H1 (cell line): ENCODE data around the gene PRKAR1B. TPM values are rescaled to one million over a fixed set of nuclear protein-coding genes. Genes with fewer than 3 reads are reported as not detected.
A peak's percentile ranks its signal among the peaks of the same experiment; 100 is the strongest.

ENCODE experiments used
- CTCF ChIA-PET: fragments of 300-600 bp; sonication (Branson Sonifier 250); formaldehyde crosslinking; loops from one replicate; lab custom pipeline; 2021; ENCODE audit not compliant: partially characterized antibody; lab: Charles Lee
- POLR2A ChIA-PET: fragments of 300-600 bp; sonication (Branson Sonifier 250); formaldehyde crosslinking; loops from one replicate; lab custom pipeline; 2021; ENCODE audit warnings: inconsistent platforms; ENCODE audit not compliant: partially characterized antibody; lab: Charles Lee
- DNase-seq, 2 experiments: peaks; one replicate each; pipeline versions ENCODE4 v3.0.0 to v3.0.0-alpha.2; 2010 to 2022; ENCODE audit warnings: low spot score in 2 of 2, low read depth in 1 of 2, mixed read lengths in 1 of 2
- FAIRE-seq: peaks from 2 replicates; lab custom pipeline; 2011; peaks lifted over from hg19 to GRCh38; lab: Jason Lieb, UNC
- H2AFZ ChIP-seq: 2 replicates; pipeline ENCODE4 v1.8.1; 2012; ENCODE audit warnings: low read length, inconsistent platforms
- H2AK5ac ChIP-seq: 2 replicates; pipeline ENCODE4 v1.6.1; 2013; ENCODE audit warnings: low read depth, low read length
- H2BK120ac ChIP-seq: replicated peaks from 2 replicates; pipeline ENCODE3; 2013; ENCODE audit warnings: low read depth, low read length, inconsistent platforms
- H2BK12ac ChIP-seq: 2 replicates; pipeline ENCODE4 v1.6.1; 2013; ENCODE audit warnings: low read depth, low read length
- H2BK15ac ChIP-seq: 2 replicates; pipeline ENCODE4 v1.6.1; 2013; ENCODE audit warnings: low read length
- H2BK20ac ChIP-seq: 2 replicates; pipeline ENCODE4 v1.6.1; 2013; ENCODE audit warnings: low read length
- H2BK5ac ChIP-seq: 2 replicates; pipeline ENCODE4 v1.6.1; 2013; ENCODE audit warnings: low read depth, low read length
- H3K14ac ChIP-seq: 2 replicates; pipeline ENCODE4 v1.6.1; 2013; ENCODE audit warnings: inconsistent platforms; ENCODE audit not compliant: insufficient read length
- H3K18ac ChIP-seq: 2 replicates; pipeline ENCODE4 v1.6.1; 2013; ENCODE audit warnings: low read length; ENCODE audit errors: extremely low read depth
- H3K23ac ChIP-seq: 2 replicates; pipeline ENCODE4 v1.6.1; 2013; ENCODE audit warnings: inconsistent platforms; ENCODE audit not compliant: insufficient read length
- H3K23me2 ChIP-seq: 2 replicates; pipeline ENCODE4 v1.6.1; 2013; ENCODE audit warnings: low read depth, low read length
- H3K27ac ChIP-seq: 2 replicates; pipeline ENCODE4 v1.6.1; 2011; ENCODE audit warnings: low read depth, low read length, inconsistent platforms
- H3K27me3 ChIP-seq, 4 experiments: replicated peaks in 1 of 4; 1 replicate in 1 of 4; 2 replicates in 3 of 4; pipeline versions ENCODE4 v1.6.1 to v1.8.1; 2011 to 2013; ENCODE audit warnings: low read length in 3 of 4, mild to moderate bottlenecking in 3 of 4, inconsistent platforms in 2 of 4, mixed read lengths in 2 of 4, moderate library complexity in 1 of 4; ENCODE audit not compliant: control insufficient read depth in 3 of 4, insufficient read depth in 3 of 4; ENCODE audit errors: extremely low read depth in 1 of 4
- H3K36me3 ChIP-seq, 4 experiments: 2 replicates each; pipeline versions ENCODE4 v1.6.1 to v1.8.1; 2011 to 2013; ENCODE audit warnings: mild to moderate bottlenecking in 4 of 4, low read length in 3 of 4, moderate library complexity in 2 of 4, control low read depth in 1 of 4, inconsistent platforms in 1 of 4; ENCODE audit not compliant: insufficient read depth in 4 of 4, control insufficient read depth in 2 of 4
- H3K4ac ChIP-seq: replicated peaks from 2 replicates; pipeline ENCODE3; 2013; ENCODE audit warnings: low read length, low read depth, mixed read lengths, inconsistent platforms; ENCODE audit not compliant: insufficient read length
- H3K4me1 ChIP-seq, 4 experiments: replicated peaks in 1 of 4; 1 replicate in 1 of 4; 2 replicates in 3 of 4; pipeline versions ENCODE4 v1.6.1 to v1.8.1; 2011 to 2013; ENCODE audit warnings: low read length in 3 of 4, inconsistent platforms in 2 of 4, mixed read lengths in 1 of 4; ENCODE audit not compliant: insufficient read depth in 4 of 4, control insufficient read depth in 3 of 4
- H3K4me2 ChIP-seq, 2 experiments: 2 replicates each; pipeline versions ENCODE4 v1.6.1 to v1.8.1; 2011 to 2013; ENCODE audit warnings: low read depth in 2 of 2, low read length in 2 of 2, control low read depth in 1 of 2, inconsistent platforms in 1 of 2, mild to moderate bottlenecking in 1 of 2; ENCODE audit not compliant: insufficient read depth in 1 of 2
- H3K4me3 ChIP-seq, 4 experiments: fragments of 200-600, 300-600 bp in 1 of 4; sonication (generic), shearing (Covaris generic), sonication (Bioruptor Twin) in 1 of 4; 2 replicates each; pipeline versions ENCODE4 v1.5.1 to v1.8.1; 2011 to 2016; ENCODE audit warnings: low read length in 4 of 4, low read depth in 3 of 4, control low read depth in 2 of 4, inconsistent platforms in 2 of 4, mild to moderate bottlenecking in 2 of 4, mixed read lengths in 1 of 4, moderate library complexity in 1 of 4; ENCODE audit not compliant: insufficient read depth in 2 of 4; ENCODE audit errors: extremely low read depth in 1 of 4
- H3K56ac ChIP-seq: replicated peaks from 2 replicates; pipeline ENCODE3; 2013; ENCODE audit warnings: low read depth, mild to moderate bottlenecking, mixed read lengths, low read length, inconsistent platforms; ENCODE audit not compliant: insufficient read length
- H3K79me1 ChIP-seq: 2 replicates; pipeline ENCODE4 v1.6.1; 2013; ENCODE audit warnings: low read depth, low read length, control low read depth
- H3K79me2 ChIP-seq, 2 experiments: 2 replicates each; pipeline versions ENCODE4 v1.6.1 to v1.8.1; 2012 to 2013; ENCODE audit warnings: low read length in 2 of 2, mild to moderate bottlenecking in 2 of 2, inconsistent platforms in 1 of 2; ENCODE audit not compliant: insufficient read depth in 2 of 2, control insufficient read depth in 1 of 2
- H3K9ac ChIP-seq, 4 experiments: replicated peaks in 1 of 4; 1 replicate in 1 of 4; 2 replicates in 3 of 4; pipeline versions ENCODE4 v1.6.1 to v1.8.1; 2011 to 2013; ENCODE audit warnings: low read depth in 3 of 4, low read length in 3 of 4, control low read depth in 2 of 4, mild to moderate bottlenecking in 2 of 4, moderate library complexity in 2 of 4, inconsistent platforms in 1 of 4; ENCODE audit errors: extremely low read depth in 1 of 4
- H3K9me3 ChIP-seq, 2 experiments: 2 replicates each; pipeline versions ENCODE4 v1.6.1 to v1.8.1; 2012 to 2013; ENCODE audit warnings: mild to moderate bottlenecking in 2 of 2, moderate library complexity in 2 of 2, control low read depth in 1 of 2, inconsistent platforms in 1 of 2, low read depth in 1 of 2, low read length in 1 of 2, mixed read lengths in 1 of 2; ENCODE audit not compliant: insufficient read depth in 2 of 2
- H4K20me1 ChIP-seq, 2 experiments: replicated peaks in 1 of 2; 2 replicates each; pipeline versions ENCODE3 to v1.8.1; 2011 to 2013; ENCODE audit warnings: inconsistent platforms in 2 of 2, low read length in 2 of 2, mild to moderate bottlenecking in 1 of 2; ENCODE audit not compliant: insufficient read depth in 2 of 2, control insufficient read depth in 1 of 2
- H4K5ac ChIP-seq: 2 replicates; pipeline ENCODE4 v1.6.1; 2013; ENCODE audit warnings: low read length, low read depth, mixed read lengths, inconsistent platforms; ENCODE audit not compliant: insufficient read length
- H4K8ac ChIP-seq: 2 replicates; pipeline ENCODE4 v1.8.0; 2013; ENCODE audit warnings: mild to moderate bottlenecking, moderate library complexity, low read length, inconsistent platforms; ENCODE audit not compliant: insufficient read depth; ENCODE audit errors: extremely low read depth
- H4K91ac ChIP-seq: replicated peaks from 2 replicates; pipeline ENCODE3; 2013; ENCODE audit warnings: low read length, mixed read lengths, inconsistent platforms; ENCODE audit not compliant: insufficient read length
- ASH2L ChIP-seq: fragments of 200-600, 300-600 bp; sonication (generic); IDR thresholded peaks from one replicate; pipeline ENCODE4 v1.7.1; 2017; ENCODE audit warnings: low read length
- ATF2 ChIP-seq: IDR thresholded peaks from 2 replicates; pipeline ENCODE4 v1.6.1; 2012; ENCODE audit warnings: low read length, inconsistent platforms
- BRCA1 ChIP-seq: IDR thresholded peaks from 2 replicates; pipeline ENCODE4 v1.6.1; 2012; ENCODE audit warnings: low read depth, low read length, improper control_type of control experiment
- CBX5 ChIP-seq: fragments of 300-800, 300-1000 bp; sonication (generic); IDR thresholded peaks from 2 replicates; pipeline ENCODE4 v1.7.1; 2016; ENCODE audit warnings: antibody characterized with exemption, low read length, low read depth
- EGR1 ChIP-seq: IDR thresholded peaks from 2 replicates; pipeline ENCODE4 v1.6.1; 2011; ENCODE audit warnings: low read depth, low read length, borderline replicate concordance
- EP300 ChIP-seq, 2 experiments: IDR thresholded peaks; 1 replicate in 1 of 2; 2 replicates in 1 of 2; pipeline ENCODE4 v1.6.1; 2011 to 2012; ENCODE audit warnings: low read depth in 2 of 2, low read length in 2 of 2, mild to moderate bottlenecking in 2 of 2, borderline replicate concordance in 1 of 2, inconsistent platforms in 1 of 2, moderate library complexity in 1 of 2
- HDAC6 ChIP-seq: IDR thresholded peaks from one replicate; pipeline ENCODE4 v1.7.1; 2012; ENCODE audit warnings: low read depth, mild to moderate bottlenecking, inconsistent platforms, low read length, moderate library complexity
- KDM1A ChIP-seq: fragments of 200-600, 300-600 bp; sonication (generic); IDR thresholded peaks from 2 replicates; pipeline ENCODE4 v1.7.1; 2016; ENCODE audit warnings: mild to moderate bottlenecking, low read length, borderline replicate concordance
- POLR2AphosphoS5 ChIP-seq: IDR thresholded peaks from 2 replicates; pipeline ENCODE4 v1.6.1; 2011; ENCODE audit warnings: low read depth, low read length
- RFX5 ChIP-seq: IDR thresholded peaks from 2 replicates; pipeline ENCODE4 v1.6.1; 2011; ENCODE audit warnings: low read depth, low read length, improper control_type of control experiment, borderline replicate concordance
- RNF2 ChIP-seq: fragments of 200-900, 300-1000 bp; sonication (generic); IDR thresholded peaks from 2 replicates; pipeline ENCODE4 v1.7.1; 2016; ENCODE audit warnings: borderline replicate concordance, low read depth, mild to moderate bottlenecking, antibody characterized with exemption, low read length; ENCODE audit not compliant: poor library complexity, severe bottlenecking; ENCODE audit errors: missing control alignments
- WGBS, 2 experiments: shearing (Covaris generic) in 1 of 2; methylation state at CpG; one replicate each; pipeline versions ENCODE4 v1.1.6 to v1.1.7; 2013 to 2015; ENCODE audit warnings: low lambda C conversion rate in 2 of 2, mixed read lengths in 2 of 2, inconsistent platforms in 1 of 2, low coverage in 1 of 2, missing lambda C conversion rate in 1 of 2; ENCODE audit not compliant: insufficient replicate concordance in 2 of 2, insufficient coverage in 1 of 2, insufficient read length in 1 of 2; ENCODE audit errors: extremely low coverage in 1 of 2, missing lambda C conversion rate in 1 of 2; 5-methylcytosine and 5-hydroxymethylcytosine counted together
- polyA plus RNA-seq, 7 experiments: library from polyadenylated mRNA; depleted of rRNA in 3 of 7; stranded (reverse) in 5 of 7; unstranded in 2 of 7; fragments of >200 nt in 5 of 7; fragments of 200-250 nt in 2 of 7; gene quantifications; 1 replicate in 5 of 7; 2 replicates in 1 of 7; 4 replicates in 1 of 7; pipeline versions ENCODE4 v1.2.1 to v1.2.3, GENCODE V29; 2011 to 2013; ENCODE audit warnings: missing spikeins in 2 of 7, mixed read lengths in 2 of 7
- total RNA-seq: library from RNA; stranded (reverse); fragmentation: NEBNext Ultra II Directional; extraction: Animal tissue kit (Norgen Biotek cat#: 25700); gene quantifications from 2 replicates; pipeline ENCODE4 v1.2.1, GENCODE V29; 2021

The PRKAR1B gene
- total and polyA plus RNA-seq, 2 of the 8 experiments (the other 6 are each of a cell fraction or from before 2014, with no cell fraction given) = 12.3 to 55.7 TPM

- no peak overlapping the region for H4K5ac ChIP-seq
- ChIA-PET POLR2A (no interaction called here), CTCF (interaction anchor here (0.5 to 0.9 kb wide), 2 partner anchors 138 to 403 kb away, joined by 3 to 4 read pairs; no protein-coding TSS in a partner anchor)
- 0 out of 7 replicates have a peak, but pooled peaks cover 0 to 3% (median 0%) of the 10 kb centered on the region in 4 experiments for H3K4me1 ChIP-seq
- peak overlapping the region; percentile 40; the same call in 1 of the 2 replicates for H2BK5ac ChIP-seq
- no peaks in the 10 kb centered on the region for H3K23me2 ChIP-seq
- H3K9me3 ChIP-seq = peaks cover 9 to 16% of the 10 kb centered on the region in 2 experiments; a peak in 3 of 4 replicates
- no peak overlapping the region for H2AFZ ChIP-seq
- H3K79me1 ChIP-seq = peaks cover 15% of the 10 kb centered on the region
- no peak for FAIRE-seq
- H4K91ac ChIP-seq = no peak overlapping the region
- 95% methylated on average over 11 of the region's 11 CpGs; no CpG with 5 or more reads in 1 of the 2 experiments for WGBS, 2 experiments
- H3K79me2 ChIP-seq = peaks cover 13 to 90% of the 10 kb centered on the region in 2 experiments
- no peak overlapping the region for H4K8ac ChIP-seq
- H3K27ac ChIP-seq = no peak overlapping the region
- no peak overlapping the region for H2BK120ac ChIP-seq
- no peak overlapping the region for H3K14ac ChIP-seq
- no peak overlapping the region for H3K56ac ChIP-seq
- peaks cover 0 to 22% (median 15%) of the 10 kb centered on the region in 4 experiments; a peak in 6 of 8 replicates for H3K36me3 ChIP-seq
- no peak overlapping the region; the same call in 1 of the 2 replicates for H2AK5ac ChIP-seq
- H3K9ac ChIP-seq = no peak overlapping the region
- no peak overlapping the region for H2BK15ac ChIP-seq
- no peak overlapping the region for H2BK20ac ChIP-seq
- no peak for DNase-seq
- H3K23ac ChIP-seq = no peak overlapping the region
- H3K27me3 ChIP-seq = no peaks in the 10 kb centered on the region
- H3K18ac ChIP-seq = no peak overlapping the region
- H3K4ac ChIP-seq = no peak overlapping the region
- H3K4me3 ChIP-seq = no peak overlapping the region
- no peak overlapping the region for H3K4me2 ChIP-seq
- no peak overlapping the region for H2BK12ac ChIP-seq
- H4K20me1 ChIP-seq = peaks cover 0 to 8% of the 10 kb centered on the region in 2 experiments
- TF ChIP-seq POLR2AphosphoS5 (no peak), HDAC6 (no peak), BRCA1 (no peak), EGR1 (no peak), ATF2 (no peak), KDM1A (no peak), RFX5 (no peak), ASH2L (no peak), CBX5 (no peak), RNF2 (no peak), EP300 (IDR thresholded peaks at IDR 0.05; ENCODE audit: borderline replicate concordance in 1 of 2, low read depth in 2 of 2, low read length in 2 of 2) (no peak)
These were observed 7.7 kb upstream of the PRKAR1B start for GRCh38 chr7:734808-735207.
